SK-N-SH treated with all-trans-retinoic acid at 6 μM for 48 hours (cell line): ENCODE results near the gene TBX10.

Source experiments
- ATAC-seq: fragments of 200-7000 bp; cut with Tn5 transposase; 3 replicates; pipeline ENCODE4 v1.9.1; 2020; ENCODE audit warnings: mild to moderate bottlenecking, moderate library complexity
- ARNTL ChIP-seq: fragments of 450-650 bp; formaldehyde crosslinking; IDR thresholded peaks from 2 replicates; pipeline ENCODE4 v1.5.0; 2020; ENCODE audit warnings: low read depth, mild to moderate bottlenecking, moderate library complexity, borderline replicate concordance
- CREB5 ChIP-seq: fragments of 250-450 bp; sonication (Bioruptor Pico); IDR thresholded peaks from 2 replicates; pipeline ENCODE4 v1.5.1; 2020; ENCODE audit warnings: low read depth, mild to moderate bottlenecking, moderate library complexity
- CSDC2 ChIP-seq: fragments of 250-450 bp; sonication (Bioruptor Pico); IDR thresholded peaks from 2 replicates; pipeline ENCODE4 v1.5.0; 2020; ENCODE audit warnings: mild to moderate bottlenecking, moderate library complexity
- ESRRG ChIP-seq: fragments of 250-450 bp; sonication (Bioruptor Pico); IDR thresholded peaks from 2 replicates; pipeline ENCODE4 v1.6.1; 2021; ENCODE audit warnings: mild to moderate bottlenecking
- GLIS3 ChIP-seq: fragments of 250-450 bp; sonication (Bioruptor Pico); IDR thresholded peaks from 2 replicates; pipeline ENCODE4 v1.5.0; 2020; ENCODE audit warnings: mild to moderate bottlenecking, moderate library complexity
- ISL1 ChIP-seq: fragments of 250-450 bp; sonication (Bioruptor Pico); IDR thresholded peaks from 2 replicates; pipeline ENCODE4 v2.1.2; 2022; ENCODE audit warnings: mild to moderate bottlenecking, moderate library complexity
- OSR1 ChIP-seq: fragments of 250-450 bp; sonication (Bioruptor Pico); IDR thresholded peaks from 2 replicates; pipeline ENCODE4 v1.8.0; 2022; ENCODE audit warnings: moderate library complexity, mild to moderate bottlenecking, inconsistent platforms
- POU6F1 ChIP-seq: fragments of 250-450 bp; sonication (Bioruptor Pico); IDR thresholded peaks from 2 replicates; pipeline ENCODE4 v1.8.0; 2021; ENCODE audit warnings: low read depth, mild to moderate bottlenecking, moderate library complexity, borderline replicate concordance
- TCF4 ChIP-seq: fragments of 250-450 bp; sonication (Bioruptor Pico); IDR thresholded peaks from 2 replicates; pipeline ENCODE4 v1.8.0; 2021; ENCODE audit warnings: mild to moderate bottlenecking, moderate library complexity, borderline replicate concordance
- TSHZ2 ChIP-seq: fragments of 250-450 bp; sonication (Bioruptor Pico); IDR thresholded peaks from 2 replicates; pipeline ENCODE4 v1.5.0; 2020; ENCODE audit warnings: mild to moderate bottlenecking, moderate library complexity
- ZC3H10 ChIP-seq: fragments of 250-450 bp; sonication (Bioruptor Pico); IDR thresholded peaks from 2 replicates; pipeline ENCODE4 v1.5.1; 2021; ENCODE audit warnings: mild to moderate bottlenecking, moderate library complexity
- ZFP3 ChIP-seq: fragments of 250-450 bp; sonication (Bioruptor Pico); IDR thresholded peaks from 2 replicates; pipeline ENCODE4 v1.5.0; 2020; ENCODE audit warnings: mild to moderate bottlenecking, moderate library complexity
- ZFP30 ChIP-seq: fragments of 450-650 bp; formaldehyde crosslinking; IDR thresholded peaks from 2 replicates; pipeline ENCODE4 v1.5.0; 2022; ENCODE audit warnings: mild to moderate bottlenecking, moderate library complexity
- ZNF565 ChIP-seq: fragments of 450-650 bp; formaldehyde crosslinking; conservative IDR thresholded peaks from 2 replicates; pipeline ENCODE4 v1.5.0; 2020; ENCODE audit warnings: low read depth, mild to moderate bottlenecking, moderate library complexity
- ZNF70 ChIP-seq: fragments of 450-650 bp; formaldehyde crosslinking; IDR thresholded peaks from 2 replicates; pipeline ENCODE4 v1.5.0; 2020; ENCODE audit warnings: mild to moderate bottlenecking, moderate library complexity
- ZNF8 ChIP-seq: fragments of 450-650 bp; formaldehyde crosslinking; IDR thresholded peaks from 2 replicates; pipeline ENCODE4 v1.5.0; 2020; ENCODE audit warnings: mild to moderate bottlenecking, moderate library complexity
- TF ChIP-seq, protein P1 (sequence below): fragments of 250-450 bp; sonication (Bioruptor Pico); IDR thresholded peaks from 2 replicates; pipeline ENCODE4 v1.5.1; 2021; ENCODE audit warnings: mild to moderate bottlenecking, moderate library complexity

TBX10 gene

DNA sequence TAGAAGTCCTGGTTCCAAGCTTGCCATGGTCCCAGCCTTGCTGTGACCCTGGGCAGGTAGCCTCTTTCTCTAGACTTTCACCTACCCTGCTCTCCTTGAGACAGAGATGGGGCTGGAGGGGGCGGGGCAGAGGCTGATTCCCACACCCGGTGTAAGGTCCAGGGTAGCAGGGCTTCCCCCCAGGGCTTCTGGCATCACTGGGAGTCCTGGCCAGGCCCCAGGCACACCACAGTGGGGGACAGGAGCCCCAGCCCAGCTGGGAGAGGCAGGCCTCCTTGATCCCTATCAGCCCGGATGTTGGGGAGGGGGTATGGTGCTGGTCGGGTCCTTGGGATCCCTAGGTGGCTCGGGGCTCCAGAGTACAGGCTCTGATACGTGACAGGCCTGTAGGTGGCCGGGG is 8.2 kb downstream of the TBX10 start:
- ATAC-seq, result no peak
- TF ChIP-seq TSHZ2 (CRISPR knock-in tag), result no peak

DNA sequence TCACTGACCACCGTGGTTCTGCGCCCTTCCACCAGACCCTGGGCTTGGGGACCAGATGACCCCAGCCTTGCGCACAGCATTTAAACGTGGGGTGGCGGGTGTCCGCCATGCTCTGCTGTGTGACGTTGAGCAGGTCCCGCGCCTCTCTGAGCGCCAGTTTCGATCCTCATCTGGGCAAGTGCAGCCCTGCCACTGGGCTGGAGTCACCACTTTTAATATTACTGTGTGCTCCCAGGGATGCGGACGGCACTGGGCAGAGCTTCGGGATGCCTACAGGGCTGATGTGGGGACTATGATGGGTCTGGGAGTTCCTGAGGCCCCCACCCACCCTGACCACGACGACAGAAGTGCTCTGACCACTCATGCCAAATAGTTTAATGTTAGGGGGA is 8.6 kb downstream of the TBX10 start:
- no peak for ATAC-seq
- TF ChIP-seq CSDC2 (CRISPR knock-in tag) (no peak), CREB5 (no peak), POU6F1 (no peak)

GRCh38 chr11:67630228-67630942 is 9.2 kb downstream of the TBX10 start:
- TF ChIP-seq ZNF70, result peak; percentile 53; the same call in 1 of the 2 replicates
- TF ChIP-seq TSHZ2 (CRISPR knock-in tag), result no peak

GRCh38 chr11:67629386-67630227 is 10.0 kb downstream of the TBX10 start, which contains the start of gene NUDT8:
NUDT8 (minus strand) TSS chr11:67629937; CDS start chr11:67629911, 26 bp downstream.
- peak; percentile 70 for ATAC-seq
- no peak for TF ChIP-seq ZNF565 (CRISPR knock-in tag)
- TF ChIP-seq ESRRG (CRISPR knock-in tag), result no peak
- TF ChIP-seq, protein P1, sequence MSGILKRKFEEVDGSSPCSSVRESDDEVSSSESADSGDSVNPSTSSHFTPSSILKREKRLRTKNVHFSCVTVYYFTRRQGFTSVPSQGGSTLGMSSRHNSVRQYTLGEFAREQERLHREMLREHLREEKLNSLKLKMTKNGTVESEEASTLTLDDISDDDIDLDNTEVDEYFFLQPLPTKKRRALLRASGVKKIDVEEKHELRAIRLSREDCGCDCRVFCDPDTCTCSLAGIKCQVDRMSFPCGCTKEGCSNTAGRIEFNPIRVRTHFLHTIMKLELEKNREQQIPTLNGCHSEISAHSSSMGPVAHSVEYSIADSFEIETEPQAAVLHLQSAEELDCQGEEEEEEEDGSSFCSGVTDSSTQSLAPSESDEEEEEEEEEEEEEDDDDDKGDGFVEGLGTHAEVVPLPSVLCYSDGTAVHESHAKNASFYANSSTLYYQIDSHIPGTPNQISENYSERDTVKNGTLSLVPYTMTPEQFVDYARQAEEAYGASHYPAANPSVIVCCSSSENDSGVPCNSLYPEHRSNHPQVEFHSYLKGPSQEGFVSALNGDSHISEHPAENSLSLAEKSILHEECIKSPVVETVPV (CRISPR knock-in tag), result no peak
- 0 out of 2 replicates have a peak, but pooled peaks have one; percentile 17 for TF ChIP-seq GLIS3 (CRISPR knock-in tag)

More at GRCh38 chr11:67630228-67630942, 9.2 kb downstream of the TBX10 start:
- ATAC-seq, result peak; percentile 89

DNA sequence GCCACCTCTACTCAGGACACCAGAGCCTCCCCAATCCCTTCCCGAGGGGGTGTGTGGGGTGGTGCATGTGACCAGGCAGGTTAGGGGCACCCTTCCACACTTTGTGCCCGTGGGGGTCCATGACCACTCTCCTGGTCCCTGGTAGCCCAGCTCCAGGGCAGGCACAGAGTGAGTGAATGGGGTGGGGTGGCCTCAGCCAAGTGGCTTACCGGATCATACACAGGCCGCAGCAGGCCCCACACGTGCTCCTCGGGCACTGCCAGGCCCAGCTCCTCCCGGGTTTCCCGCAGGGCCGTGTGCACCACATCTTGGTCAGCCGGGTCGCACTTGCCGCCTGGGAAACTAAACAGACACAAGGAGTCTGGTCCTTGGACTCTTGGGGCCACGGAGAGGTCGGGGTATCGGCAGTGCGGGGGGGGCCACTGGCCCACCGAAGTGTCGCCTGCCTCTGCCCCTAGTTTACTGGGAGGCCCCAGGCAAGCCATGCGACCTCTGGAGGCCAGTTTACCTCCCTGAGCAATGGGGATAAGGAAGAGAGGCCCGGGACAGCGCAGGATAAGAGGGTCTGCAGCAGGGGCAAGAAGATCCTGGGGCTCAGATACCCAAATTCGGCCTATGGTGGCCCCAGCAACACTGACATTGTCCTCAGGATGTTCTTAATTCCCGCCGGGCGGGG is 10.7 kb downstream of the TBX10 start:
- ATAC-seq, result no peak
- no peak for TF ChIP-seq ZNF8 (CRISPR knock-in tag)
- TF ChIP-seq, protein P1 (CRISPR knock-in tag), result no peak
- no peak for TF ChIP-seq ZNF70
- no peak for TF ChIP-seq GLIS3 (CRISPR knock-in tag)
- TF ChIP-seq TCF4 (CRISPR knock-in tag), result no peak
- TF ChIP-seq CSDC2 (CRISPR knock-in tag), result no peak
- no peak for TF ChIP-seq POU6F1
- no peak for TF ChIP-seq ZFP30 (CRISPR knock-in tag)
- no peak for TF ChIP-seq ZFP3 (CRISPR knock-in tag)
- TF ChIP-seq ARNTL (CRISPR knock-in tag), result no peak
- TF ChIP-seq ISL1 (CRISPR knock-in tag), result no peak
- no peak for TF ChIP-seq ESRRG (CRISPR knock-in tag)
- no peak for TF ChIP-seq OSR1
- no peak for TF ChIP-seq ZC3H10 (CRISPR knock-in tag)
